ENCODE measurements around the gene MAD2L1BP.

MAD2L1BP gene

GRCh38 chr6:43610431-43610830 is 25.2 kb upstream of the MAD2L1BP start:
- Histone ChIP-seq H3K27ac (no peak overlapping the region), H3K9me3 (no peaks in the 10 kb centered on the region), H3K4me3 (no peak overlapping the region), H4K20me1 (no peaks in the 10 kb centered on the region), H3K9ac (no peak overlapping the region), H3K36me3 (peaks cover 87% of the 10 kb centered on the region), H3K4me2 (no peak overlapping the region), H3K27me3 (no peaks in the 10 kb centered on the region), H3K4me1 (peaks cover 13% of the 10 kb centered on the region)
- no peak for TF ChIP-seq Cebpa-rat (IDR thresholded peaks at IDR 0.05)

- Histone ChIP-seq H3K9ac (no peak overlapping the region), H3K9me3 (no peaks in the 10 kb centered on the region), H3K4me2 (no peak overlapping the region), H3K36me3 (peaks cover 93% of the 10 kb centered on the region), H4K20me1 (no peaks in the 10 kb centered on the region), H3K27me3 (no peaks in the 10 kb centered on the region), H3K27ac (no peak overlapping the region), H3K4me3 (no peak overlapping the region), H3K4me1 (peaks cover 3% of the 10 kb centered on the region)
- no peak for TF ChIP-seq Cebpa-rat (IDR thresholded peaks at IDR 0.05)
Observed at GRCh38 chr6:43613721-43614395, 21.8 kb upstream of the MAD2L1BP start.

- Histone ChIP-seq H4K20me1 (no peaks in the 10 kb centered on the region), H3K9me3 (no peaks in the 10 kb centered on the region), H3K4me2 (no peak overlapping the region), H3K9ac (no peak overlapping the region), H3K27me3 (no peaks in the 10 kb centered on the region), H3K27ac (no peak overlapping the region), H3K36me3 (peaks cover 96% of the 10 kb centered on the region), H3K4me1 (no peaks in the 10 kb centered on the region), H3K4me3 (no peak overlapping the region)
- TF ChIP-seq Cebpa-rat (IDR thresholded peaks at IDR 0.05), result no peak
Observed at GRCh38 chr6:43614396-43614730, 21.3 kb upstream of the MAD2L1BP start.

GRCh38 chr6:43616725-43617472 is 18.7 kb upstream of the MAD2L1BP start:
- Histone ChIP-seq H3K4me1 (no peaks in the 10 kb centered on the region), H3K4me2 (no peak overlapping the region), H3K9me3 (no peaks in the 10 kb centered on the region), H3K9ac (no peak overlapping the region), H3K4me3 (no peak overlapping the region), H3K36me3 (peaks cover 98% of the 10 kb centered on the region), H3K27ac (no peak overlapping the region), H4K20me1 (0 out of 2 replicates have a peak, but pooled peaks cover 7% of the 10 kb centered on the region), H3K27me3 (no peaks in the 10 kb centered on the region)
- no peak for TF ChIP-seq Cebpa-rat (IDR thresholded peaks at IDR 0.05)

- H3K4me1 ChIP-seq, result peaks cover 4% of the 10 kb centered on the region
- H3K36me3 ChIP-seq, result peaks cover 98% of the 10 kb centered on the region
- no peak for TF ChIP-seq Cebpa-rat (IDR thresholded peaks at IDR 0.05)
- H3K27ac ChIP-seq, result no peak overlapping the region
- peaks cover 12% of the 10 kb centered on the region; the same call in 1 of the 2 replicates for H4K20me1 ChIP-seq
- H3K9me3 ChIP-seq, result no peaks in the 10 kb centered on the region
- H3K27me3 ChIP-seq, result no peaks in the 10 kb centered on the region
- H3K4me3 ChIP-seq, result no peak overlapping the region
- H3K9ac ChIP-seq, result no peak overlapping the region
- no peak overlapping the region for H3K4me2 ChIP-seq
Observed at GRCh38 chr6:43621078-43621835, 14.4 kb upstream of the MAD2L1BP start.

- Histone ChIP-seq H3K4me1 (peaks cover 10% of the 10 kb centered on the region), H3K27ac (no peak overlapping the region), H3K9me3 (no peaks in the 10 kb centered on the region), H4K20me1 (peaks cover 17% of the 10 kb centered on the region; the same call in 1 of the 2 replicates), H3K36me3 (peaks cover 97% of the 10 kb centered on the region), H3K4me2 (no peak overlapping the region), H3K27me3 (no peaks in the 10 kb centered on the region), H3K9ac (no peak overlapping the region), H3K4me3 (no peak overlapping the region)
- TF ChIP-seq Cebpa-rat (IDR thresholded peaks at IDR 0.05), result no peak
Observed at GRCh38 chr6:43621836-43622180, 13.8 kb upstream of the MAD2L1BP start.

GRCh38 chr6:43622541-43622940 is 13.1 kb upstream of the MAD2L1BP start:
- TF ChIP-seq Cebpa-rat (IDR thresholded peaks at IDR 0.05), result no peak
- Histone ChIP-seq H3K4me3 (no peak overlapping the region), H3K9ac (no peak overlapping the region), H3K9me3 (no peaks in the 10 kb centered on the region), H3K27ac (no peak overlapping the region), H3K27me3 (no peaks in the 10 kb centered on the region), H3K4me2 (no peak overlapping the region), H3K4me1 (peaks cover 17% of the 10 kb centered on the region), H4K20me1 (peaks cover 25% of the 10 kb centered on the region; the same call in 1 of the 2 replicates), H3K36me3 (peaks cover 90% of the 10 kb centered on the region)

- H3K27ac ChIP-seq, result no peak overlapping the region
- peaks cover 75% of the 10 kb centered on the region for H3K36me3 ChIP-seq
- H4K20me1 ChIP-seq, result peaks cover 25% of the 10 kb centered on the region; the same call in 1 of the 2 replicates
- H3K4me1 ChIP-seq, result peaks cover 27% of the 10 kb centered on the region
- no peak for TF ChIP-seq Cebpa-rat (IDR thresholded peaks at IDR 0.05)
- H3K9me3 ChIP-seq, result no peaks in the 10 kb centered on the region
- no peak overlapping the region for H3K4me2 ChIP-seq
- H3K27me3 ChIP-seq, result no peaks in the 10 kb centered on the region
- no peak overlapping the region for H3K9ac ChIP-seq
- no peak overlapping the region for H3K4me3 ChIP-seq
Observed at GRCh38 chr6:43623880-43624785, 11.5 kb upstream of the MAD2L1BP start.

GRCh38 chr6:43624786-43625288 is 10.8 kb upstream of the MAD2L1BP start:
- Histone ChIP-seq H3K36me3 (peaks cover 68% of the 10 kb centered on the region), H3K27ac (no peak overlapping the region), H4K20me1 (peaks cover 25% of the 10 kb centered on the region; the same call in 1 of the 2 replicates), H3K9me3 (no peaks in the 10 kb centered on the region), H3K9ac (no peak overlapping the region), H3K27me3 (no peaks in the 10 kb centered on the region), H3K4me2 (no peak overlapping the region), H3K4me3 (no peak overlapping the region), H3K4me1 (peaks cover 27% of the 10 kb centered on the region)
- TF ChIP-seq Cebpa-rat (IDR thresholded peaks at IDR 0.05), result no peak

Measured in BLaER1 (cell line).